GM19468 (cell line): Measurements from ENCODE around the gene NDN.

Experiments
- ATAC-seq: cut with Tn5 transposase; IDR thresholded peaks from one replicate; pipeline ENCODE4 v1.9.1; 2021; ENCODE audit warnings: mild to moderate bottlenecking, moderate library complexity, moderate number of reproducible peaks; ENCODE audit not compliant: unreplicated experiment; ENCODE audit errors: extremely low read depth

NDN gene

DNA sequence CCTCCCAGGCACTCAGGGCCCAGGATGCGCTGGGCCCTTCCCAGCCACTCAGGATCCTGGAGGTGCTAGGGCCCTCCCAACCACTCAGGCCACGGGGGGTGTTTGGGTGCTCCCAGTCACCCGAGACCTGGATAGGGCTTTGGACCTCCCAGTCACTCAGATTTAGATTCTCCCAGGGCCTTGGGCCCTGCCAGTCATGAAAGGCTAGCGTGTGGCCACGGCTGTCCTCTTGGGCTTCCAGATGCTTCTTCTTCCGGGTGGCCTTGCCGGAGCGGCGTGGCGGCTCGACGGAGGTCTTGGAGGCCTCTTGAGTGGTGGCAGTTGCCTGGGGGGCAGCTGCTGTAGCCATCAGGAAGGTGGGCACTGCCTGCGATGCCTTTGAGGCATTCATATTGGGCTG lies 42.3 kb downstream of the NDN start:
- ATAC-seq: no peak

GRCh38 chr15:23642413-23643044 lies 44.6 kb downstream of the NDN start:
- no peak for ATAC-seq
